ENCODE measurements around the gene STAB2.

The STAB2 gene

DNA sequence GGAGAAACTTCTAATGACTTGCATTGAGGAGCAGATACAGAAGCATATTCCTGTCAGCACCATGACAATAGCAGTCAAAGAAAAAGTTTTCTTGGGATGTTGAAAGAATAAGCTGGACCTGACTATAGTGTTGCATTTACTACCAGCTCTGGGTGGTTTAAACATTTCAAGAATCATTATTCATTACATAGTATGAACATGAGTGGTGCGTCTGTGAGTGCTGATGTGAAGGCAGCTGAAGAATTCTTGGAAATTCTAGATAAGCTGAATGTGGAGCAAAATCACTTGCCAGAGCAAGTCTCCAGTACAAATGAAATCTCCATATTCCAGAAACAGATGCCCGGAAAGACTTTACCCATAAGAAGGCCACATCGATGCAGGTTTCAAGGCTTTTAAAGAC lies 45.0 kb upstream of the STAB2 start:
- Histone ChIP-seq H3K79me2 (ENCODE audit: insufficient read depth, low read length) (no peaks in the 10 kb centered on the region), H3K27ac (ENCODE audit: low read depth, low read length, poor library complexity, severe bottlenecking) (no peak overlapping the region), H3K4me1 (ENCODE audit: insufficient read depth, low read length, severe bottlenecking) (no peaks in the 10 kb centered on the region), H4K20me1 (ENCODE audit: insufficient read depth, low read length) (no peaks in the 10 kb centered on the region), H2AFZ (ENCODE audit: low read length) (no peak overlapping the region), H3K9me3 (ENCODE audit: low read length) (no peaks in the 10 kb centered on the region), H3F3A (ENCODE audit: insufficient read depth, low read length) (no peaks in the 10 kb centered on the region), H3K4me2 (ENCODE audit: low read length) (no peak overlapping the region), H3K36me3 (ENCODE audit: insufficient read depth, low read length) (no peaks in the 10 kb centered on the region), H3K9me2 (ENCODE audit: low read depth, low read length) (no peaks in the 10 kb centered on the region), H3K4me3 (ENCODE audit: low read depth, low read length, poor library complexity, severe bottlenecking) (no peak overlapping the region), H3K27me3 (ENCODE audit: insufficient read depth, low read length) (no peaks in the 10 kb centered on the region), H3K9ac (ENCODE audit: low read length) (no peak overlapping the region)
- TF ChIP-seq, protein P1, sequence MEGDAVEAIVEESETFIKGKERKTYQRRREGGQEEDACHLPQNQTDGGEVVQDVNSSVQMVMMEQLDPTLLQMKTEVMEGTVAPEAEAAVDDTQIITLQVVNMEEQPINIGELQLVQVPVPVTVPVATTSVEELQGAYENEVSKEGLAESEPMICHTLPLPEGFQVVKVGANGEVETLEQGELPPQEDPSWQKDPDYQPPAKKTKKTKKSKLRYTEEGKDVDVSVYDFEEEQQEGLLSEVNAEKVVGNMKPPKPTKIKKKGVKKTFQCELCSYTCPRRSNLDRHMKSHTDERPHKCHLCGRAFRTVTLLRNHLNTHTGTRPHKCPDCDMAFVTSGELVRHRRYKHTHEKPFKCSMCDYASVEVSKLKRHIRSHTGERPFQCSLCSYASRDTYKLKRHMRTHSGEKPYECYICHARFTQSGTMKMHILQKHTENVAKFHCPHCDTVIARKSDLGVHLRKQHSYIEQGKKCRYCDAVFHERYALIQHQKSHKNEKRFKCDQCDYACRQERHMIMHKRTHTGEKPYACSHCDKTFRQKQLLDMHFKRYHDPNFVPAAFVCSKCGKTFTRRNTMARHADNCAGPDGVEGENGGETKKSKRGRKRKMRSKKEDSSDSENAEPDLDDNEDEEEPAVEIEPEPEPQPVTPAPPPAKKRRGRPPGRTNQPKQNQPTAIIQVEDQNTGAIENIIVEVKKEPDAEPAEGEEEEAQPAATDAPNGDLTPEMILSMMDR (IDR thresholded peaks at IDR 0.05; ENCODE audit: low read length): no peak
- no peak for TF ChIP-seq EZH2 (IDR thresholded peaks at IDR 0.05; ENCODE audit: borderline replicate concordance, low read length)

DNA sequence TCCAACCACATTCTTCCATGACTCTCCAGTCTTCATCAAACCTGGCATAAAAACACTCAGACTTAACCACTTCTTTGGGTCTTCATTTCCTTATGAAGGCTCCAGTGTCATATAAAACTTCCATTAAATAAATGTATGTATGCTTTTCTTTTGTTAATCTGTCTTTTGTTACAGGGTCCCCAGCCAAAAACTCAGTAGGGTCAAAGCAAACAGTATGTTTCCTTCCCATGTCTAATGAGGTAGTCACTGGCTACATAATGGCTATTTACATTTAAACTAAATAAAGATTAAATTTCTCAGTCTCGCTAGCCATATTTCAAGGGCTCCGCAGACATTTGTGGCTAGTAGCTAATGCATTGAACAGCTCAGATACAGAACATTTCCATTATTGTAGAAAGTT lies 40.1 kb upstream of the STAB2 start:
- Histone ChIP-seq H3F3A (ENCODE audit: insufficient read depth, low read length) (no peaks in the 10 kb centered on the region), H2AFZ (ENCODE audit: low read length) (no peak overlapping the region), H3K9ac (ENCODE audit: low read length) (no peak overlapping the region), H3K4me1 (ENCODE audit: insufficient read depth, low read length, severe bottlenecking) (no peaks in the 10 kb centered on the region), H3K36me3 (ENCODE audit: insufficient read depth, low read length) (no peaks in the 10 kb centered on the region), H4K20me1 (ENCODE audit: insufficient read depth, low read length) (no peaks in the 10 kb centered on the region), H3K4me2 (ENCODE audit: low read length) (no peak overlapping the region), H3K27me3 (ENCODE audit: insufficient read depth, low read length) (no peaks in the 10 kb centered on the region), H3K27ac (ENCODE audit: low read depth, low read length, poor library complexity, severe bottlenecking) (no peak overlapping the region), H3K4me3 (ENCODE audit: low read depth, low read length, poor library complexity, severe bottlenecking) (no peak overlapping the region), H3K9me3 (ENCODE audit: low read length) (no peaks in the 10 kb centered on the region), H3K79me2 (ENCODE audit: insufficient read depth, low read length) (no peaks in the 10 kb centered on the region), H3K9me2 (ENCODE audit: low read depth, low read length) (no peaks in the 10 kb centered on the region)
- TF ChIP-seq EZH2 (IDR thresholded peaks at IDR 0.05; ENCODE audit: borderline replicate concordance, low read length): no peak
- TF ChIP-seq, protein P1 (IDR thresholded peaks at IDR 0.05; ENCODE audit: low read length): no peak

DNA sequence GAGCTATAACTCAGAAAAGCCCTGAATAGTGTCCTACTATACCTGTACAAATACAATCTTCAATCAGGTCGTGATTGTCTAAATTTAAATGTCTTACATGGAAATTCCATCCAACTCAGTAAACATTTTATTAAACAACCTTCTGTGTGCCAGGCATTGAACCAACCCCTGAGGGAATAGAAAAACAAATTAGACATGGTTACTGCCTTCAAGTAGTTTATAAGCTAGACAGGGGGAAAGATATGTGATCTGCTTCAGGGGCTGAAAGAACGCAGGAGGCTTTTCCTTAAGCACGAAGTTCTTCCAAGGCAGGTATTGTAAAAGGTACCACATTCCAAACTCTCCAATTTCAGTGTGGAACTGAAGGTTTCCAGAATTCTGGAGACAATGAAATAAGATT lies 39.7 kb upstream of the STAB2 start:
- Histone ChIP-seq H3K9ac (ENCODE audit: low read length) (no peak overlapping the region), H3K27me3 (ENCODE audit: insufficient read depth, low read length) (no peaks in the 10 kb centered on the region), H3K4me1 (ENCODE audit: insufficient read depth, low read length, severe bottlenecking) (no peaks in the 10 kb centered on the region), H3K36me3 (ENCODE audit: insufficient read depth, low read length) (no peaks in the 10 kb centered on the region), H3K79me2 (ENCODE audit: insufficient read depth, low read length) (no peaks in the 10 kb centered on the region), H4K20me1 (ENCODE audit: insufficient read depth, low read length) (no peaks in the 10 kb centered on the region), H3K9me2 (ENCODE audit: low read depth, low read length) (no peaks in the 10 kb centered on the region), H3K4me3 (ENCODE audit: low read depth, low read length, poor library complexity, severe bottlenecking) (no peak overlapping the region), H2AFZ (ENCODE audit: low read length) (no peak overlapping the region), H3K9me3 (ENCODE audit: low read length) (no peaks in the 10 kb centered on the region), H3F3A (ENCODE audit: insufficient read depth, low read length) (no peaks in the 10 kb centered on the region), H3K27ac (ENCODE audit: low read depth, low read length, poor library complexity, severe bottlenecking) (no peak overlapping the region), H3K4me2 (ENCODE audit: low read length) (no peak overlapping the region)
- no peak for TF ChIP-seq EZH2 (IDR thresholded peaks at IDR 0.05; ENCODE audit: borderline replicate concordance, low read length)
- TF ChIP-seq, protein P1 (IDR thresholded peaks at IDR 0.05; ENCODE audit: low read length): no peak
